GM12892 (cell line): ENCODE results near the gene PEMT.

ENCODE experiments used
- POLR2A ChIP-seq: IDR thresholded peaks from 2 replicates; pipeline ENCODE4 v1.6.1; 2011; ENCODE audit warnings: low read depth, low read length, control low read depth
- TAF1 ChIP-seq: IDR thresholded peaks from 2 replicates; pipeline ENCODE4 v1.6.1; 2011; ENCODE audit warnings: low read depth, mild to moderate bottlenecking, control low read depth, low read length, borderline replicate concordance

DNA sequence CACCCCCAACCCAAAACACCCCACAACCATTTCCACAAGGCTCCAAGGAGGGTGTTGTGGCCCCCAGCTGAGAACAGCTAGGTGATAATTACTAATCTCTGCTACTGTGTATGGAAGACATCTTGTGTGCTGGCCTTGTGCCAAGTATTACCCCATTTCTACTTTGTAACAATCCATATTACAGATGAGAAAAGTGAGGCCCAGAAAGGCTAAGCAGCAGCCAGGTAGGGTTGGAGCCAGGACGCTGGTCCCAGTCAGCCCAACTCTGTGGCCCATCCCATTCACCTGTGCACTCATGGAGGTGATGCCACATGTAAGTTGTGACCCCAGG, 12.4 kb upstream of the PEMT start:
- TF ChIP-seq POLR2A (no peak), TAF1 (no peak)
